HG02870 (cell line): ENCODE results near the gene SEC11A.
"Not testable (repeated sequence)": the region's sequence is repeated elsewhere in the genome, so short reads cannot be mapped to it uniquely, and the experiment has no call there.

Experiments
- ATAC-seq: cut with Tn5 transposase; IDR thresholded peaks from one replicate; pipeline ENCODE4 v1.9.1; 2021; ENCODE audit warnings: mild to moderate bottlenecking, moderate library complexity; ENCODE audit not compliant: unreplicated experiment

Gene SEC11A

DNA sequence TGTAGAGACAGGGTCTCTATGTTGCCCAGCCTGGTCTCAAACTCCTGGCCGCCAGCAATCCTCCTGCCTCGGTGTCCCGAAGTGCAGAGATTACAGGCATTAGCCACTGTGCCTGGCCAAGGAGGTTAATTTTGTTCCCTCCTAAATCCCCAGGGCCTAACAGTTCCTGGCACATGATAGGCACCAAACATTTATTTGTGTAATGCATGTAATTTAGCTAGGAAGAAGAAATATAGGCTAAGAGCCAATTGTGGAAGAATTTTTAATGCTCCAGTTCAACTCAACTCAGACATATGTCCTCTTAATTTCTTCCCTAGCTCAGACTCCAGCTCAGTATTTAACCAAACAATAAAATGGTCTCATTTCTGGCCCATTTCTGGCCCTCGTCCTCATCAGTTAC lies 24.8 kb upstream of the SEC11A start:
- ATAC-seq = no peak

DNA sequence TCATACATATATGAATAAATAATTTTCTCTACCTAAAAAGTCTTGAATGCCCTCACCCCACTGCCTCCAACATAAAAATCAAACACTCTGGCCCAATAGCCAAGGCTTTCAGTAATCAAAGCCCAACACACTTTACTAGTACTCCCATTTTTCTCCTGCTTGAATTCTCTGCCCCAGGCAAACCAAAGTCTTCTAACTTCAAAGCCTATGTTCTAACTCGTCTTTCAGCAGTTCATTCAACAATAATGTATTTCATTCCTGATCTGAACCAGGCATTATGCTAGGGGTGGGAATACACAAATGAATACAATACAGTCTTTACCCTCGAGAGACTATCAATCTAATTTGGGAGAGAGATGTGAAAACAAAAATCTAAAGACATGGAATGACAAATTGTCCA lies 21.1 kb upstream of the SEC11A start:
- no peak for ATAC-seq

DNA sequence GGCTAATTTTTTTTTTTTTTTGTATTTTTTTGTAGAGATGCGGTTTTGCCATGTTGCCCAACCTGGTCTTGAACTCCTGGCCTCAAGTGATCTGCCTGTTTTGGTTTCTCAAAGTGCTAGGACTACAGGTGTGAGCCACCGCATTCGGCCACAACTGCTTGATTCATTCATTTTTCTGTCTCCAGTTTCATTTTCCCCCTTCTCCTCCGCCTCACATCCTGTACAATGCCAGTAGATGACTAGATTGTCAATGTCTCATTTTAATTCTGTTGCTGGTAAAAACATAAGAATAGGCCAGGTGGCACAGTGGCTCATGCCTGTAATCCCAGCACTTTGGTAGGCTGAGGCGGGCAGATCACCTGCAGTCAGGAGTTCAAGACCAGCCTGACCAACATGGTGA lies 20.4 kb upstream of the SEC11A start:
- ATAC-seq = peak; percentile 65

DNA sequence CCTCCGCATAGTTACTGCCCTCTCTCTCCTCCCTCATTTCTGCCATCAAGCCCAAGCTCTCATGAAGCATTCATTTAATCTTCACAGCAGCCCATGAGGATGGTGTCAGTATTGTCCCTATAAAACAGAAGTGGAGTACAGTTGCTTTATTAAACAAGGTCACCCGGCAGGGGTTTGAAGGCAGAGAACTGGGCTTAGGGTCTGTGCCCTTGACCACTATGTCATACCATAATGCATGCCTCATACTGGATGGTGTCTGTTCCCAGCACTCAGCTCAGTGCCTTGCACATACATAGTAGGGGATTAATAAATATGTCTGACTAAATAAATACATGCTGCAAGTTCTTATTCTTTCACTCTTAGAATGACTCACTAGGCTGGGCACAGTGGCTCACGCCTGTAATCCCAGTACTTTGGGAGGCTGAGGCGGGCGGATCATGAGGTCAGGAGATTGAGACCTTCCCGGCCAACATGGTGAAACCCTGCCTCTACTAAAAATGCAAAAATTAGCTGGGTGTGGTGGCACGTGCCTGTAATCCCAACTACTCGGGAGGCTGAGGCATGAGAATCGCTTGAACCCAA lies 19.6 kb upstream of the SEC11A start:
- peak; percentile 31 for ATAC-seq

DNA sequence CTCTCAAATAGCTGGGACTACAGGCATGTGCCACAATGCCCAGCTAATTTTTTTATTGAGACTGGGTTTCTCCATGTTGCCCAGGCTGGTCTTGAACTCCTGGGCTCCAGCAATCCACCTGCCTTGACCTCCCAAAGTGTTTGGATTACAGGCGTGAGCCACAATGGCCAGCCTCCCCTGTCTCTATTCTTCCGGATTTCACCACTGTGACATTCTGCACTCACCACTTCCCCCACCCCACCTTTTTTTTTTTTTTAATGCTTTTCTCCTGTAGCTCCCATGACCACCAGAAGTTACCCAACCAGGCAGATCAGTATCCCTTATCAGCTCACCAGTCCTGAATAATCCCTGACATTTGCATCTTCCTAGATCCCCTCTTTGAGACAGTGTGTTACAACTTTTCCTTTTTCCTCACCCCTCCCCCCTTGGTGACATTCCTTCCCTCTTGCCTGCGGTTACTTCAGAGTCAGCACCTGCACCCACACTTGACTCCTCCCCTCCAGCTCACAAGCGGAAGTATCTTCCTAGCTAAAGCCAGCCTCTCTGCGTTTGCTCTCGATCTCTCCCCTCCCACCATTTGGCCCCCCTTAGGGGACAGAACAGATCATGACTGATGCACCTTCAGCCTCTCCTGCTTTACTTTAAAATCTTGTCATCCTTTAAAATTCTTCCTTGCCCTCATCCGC lies 19.0 kb upstream of the SEC11A start:
- ATAC-seq = peak; percentile 61

DNA sequence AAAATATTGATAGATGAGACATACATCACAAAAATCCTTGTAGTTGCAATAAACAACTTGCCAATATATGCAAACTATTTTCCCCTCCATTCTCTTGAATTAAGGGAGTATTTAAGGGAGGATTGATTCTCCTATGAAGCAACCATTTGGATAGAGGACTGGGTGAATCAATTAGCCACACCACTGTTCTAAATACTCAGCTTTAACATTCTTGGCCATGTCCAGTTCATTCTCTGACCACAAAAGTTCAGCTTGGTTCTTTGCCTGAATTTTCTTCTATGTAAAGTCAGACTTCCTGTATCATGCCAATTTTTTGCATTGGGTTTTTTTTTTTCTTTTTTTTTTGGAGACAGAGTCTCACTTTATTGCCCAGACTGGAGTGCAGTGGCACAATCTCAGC lies 15.8 kb upstream of the SEC11A start:
- no peak for ATAC-seq

DNA sequence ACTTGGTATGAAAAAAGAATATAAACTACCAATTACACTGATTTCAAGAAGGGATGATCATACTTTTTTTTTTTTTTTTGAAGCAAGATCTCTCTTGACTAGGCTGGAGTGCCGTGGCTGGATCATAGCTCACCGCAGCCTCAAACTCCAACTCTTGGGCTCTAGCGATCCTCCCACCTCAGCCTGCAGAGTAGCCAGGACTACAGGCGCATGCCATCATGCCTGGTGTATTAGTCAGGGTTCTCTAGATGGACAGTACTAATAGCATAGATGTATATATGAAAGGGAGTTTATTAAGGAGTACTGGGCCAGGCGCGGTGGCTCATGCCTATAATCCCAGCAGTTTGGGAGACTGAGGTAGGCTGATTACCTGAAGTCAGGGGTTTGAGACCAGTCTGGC lies 11.5 kb upstream of the SEC11A start:
- no peak for ATAC-seq

DNA sequence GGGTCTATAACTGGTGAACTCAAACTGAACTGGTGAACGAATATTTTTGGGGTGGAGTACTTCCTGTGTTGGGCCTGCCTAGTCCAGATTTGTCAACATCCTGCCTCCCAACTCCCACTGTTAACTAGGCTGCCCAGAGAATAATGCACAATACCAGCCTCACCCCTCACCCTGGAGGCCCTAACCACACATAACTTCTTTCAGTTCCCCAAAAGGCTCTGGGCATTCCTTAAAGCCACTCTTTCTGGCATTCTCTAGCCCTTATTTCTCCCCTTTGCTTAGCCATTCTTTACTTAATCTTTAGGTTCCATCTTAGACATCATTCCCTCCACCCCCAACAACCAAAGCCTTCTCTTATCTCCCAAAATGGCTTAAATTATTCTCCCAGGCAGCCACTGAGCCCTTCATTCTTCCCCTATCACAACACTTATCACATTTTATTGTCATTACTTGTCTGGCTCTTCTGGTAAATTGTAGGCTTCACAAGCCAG lies 9.1 kb upstream of the SEC11A start:
- no peak for ATAC-seq

DNA sequence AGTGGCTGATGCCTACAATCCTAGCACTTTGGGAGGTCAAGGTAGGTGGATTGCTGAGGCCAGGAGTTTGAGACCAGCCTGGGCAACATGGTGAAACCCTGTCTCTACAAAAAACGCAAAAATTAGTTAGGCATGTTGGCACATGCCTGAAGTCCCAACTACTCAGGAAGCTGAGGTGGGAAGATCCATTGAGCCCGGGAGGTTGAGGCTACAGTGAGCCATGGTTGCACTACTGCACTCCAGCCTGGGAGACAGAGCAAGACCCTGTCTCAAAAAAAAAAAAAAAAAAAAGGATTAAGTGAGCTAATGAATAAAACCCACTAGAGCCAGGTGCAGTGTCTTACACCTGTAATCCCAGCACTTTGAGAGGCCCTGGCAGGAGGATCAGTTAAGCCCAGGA lies 6.7 kb upstream of the SEC11A start:
- ATAC-seq = no peak

DNA sequence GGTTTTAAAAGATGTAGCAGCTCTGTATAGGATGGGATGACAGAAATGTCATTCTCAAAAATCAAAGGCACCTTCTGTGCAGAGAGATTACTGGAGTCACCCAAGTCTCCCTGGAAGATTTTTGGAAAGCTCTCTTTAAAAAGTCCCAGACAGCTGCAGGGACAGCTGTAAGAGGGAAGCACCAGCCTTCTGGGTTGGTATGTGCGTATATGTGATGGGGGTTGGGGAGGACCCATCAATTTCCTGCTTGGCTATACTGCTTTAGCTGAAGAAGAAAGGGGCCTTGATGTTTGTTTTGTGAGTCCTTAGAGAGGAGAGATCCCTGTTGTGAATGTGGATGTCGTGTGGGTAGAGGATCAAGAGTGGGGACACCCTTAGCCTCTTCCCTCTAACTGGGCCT lies 5.4 kb upstream of the SEC11A start:
- ATAC-seq = no peak

DNA sequence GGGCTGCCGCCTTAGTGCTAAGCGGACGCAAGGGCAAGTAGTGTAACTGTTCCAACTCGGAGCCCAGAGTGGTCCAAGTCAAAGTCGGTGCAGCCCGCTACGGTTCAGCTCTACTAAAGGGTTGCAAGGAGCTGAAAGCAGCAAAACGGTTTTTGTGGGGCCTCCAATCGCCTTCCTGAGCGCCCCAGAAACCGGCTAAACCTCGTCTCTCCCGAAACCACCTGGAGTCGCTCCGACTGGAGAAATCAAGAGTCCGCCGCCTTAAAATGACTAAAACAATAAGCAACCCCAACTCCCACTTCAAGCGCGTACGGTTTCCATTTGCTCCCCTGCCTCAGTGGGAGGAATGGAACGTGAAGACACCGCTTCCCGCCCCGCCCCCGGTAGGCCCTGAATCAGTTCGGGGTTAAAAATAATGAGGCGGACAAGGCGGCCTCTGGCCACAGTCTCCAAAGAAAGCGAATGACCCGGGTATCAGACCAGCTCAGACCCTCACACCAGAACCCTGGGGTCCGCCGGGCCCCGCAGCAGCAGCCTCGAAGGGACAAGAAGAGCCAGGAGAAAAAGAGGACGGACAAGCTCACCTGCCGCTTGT lies 401 bp downstream of the SEC11A start:
- peak; percentile 3 for ATAC-seq

DNA sequence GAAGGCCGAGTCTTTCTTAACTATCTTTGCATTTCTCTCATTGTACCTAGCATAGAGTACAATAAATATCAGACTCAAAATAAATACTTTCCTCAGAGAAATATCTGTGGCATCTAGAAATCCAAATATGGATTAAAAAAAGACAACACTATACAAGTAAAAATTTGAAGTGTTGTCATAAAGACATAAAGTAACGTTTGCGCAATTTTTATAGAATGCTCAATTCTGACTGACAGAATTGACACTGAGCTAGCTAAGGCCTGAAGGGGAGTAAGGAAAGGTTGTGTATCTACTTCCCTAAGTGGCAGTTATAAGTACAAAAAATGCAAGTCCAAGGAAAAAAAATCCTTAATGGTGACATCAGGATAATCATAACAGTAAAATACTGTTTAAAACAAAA lies 1.1 kb downstream of the SEC11A start:
- ATAC-seq = no peak

DNA sequence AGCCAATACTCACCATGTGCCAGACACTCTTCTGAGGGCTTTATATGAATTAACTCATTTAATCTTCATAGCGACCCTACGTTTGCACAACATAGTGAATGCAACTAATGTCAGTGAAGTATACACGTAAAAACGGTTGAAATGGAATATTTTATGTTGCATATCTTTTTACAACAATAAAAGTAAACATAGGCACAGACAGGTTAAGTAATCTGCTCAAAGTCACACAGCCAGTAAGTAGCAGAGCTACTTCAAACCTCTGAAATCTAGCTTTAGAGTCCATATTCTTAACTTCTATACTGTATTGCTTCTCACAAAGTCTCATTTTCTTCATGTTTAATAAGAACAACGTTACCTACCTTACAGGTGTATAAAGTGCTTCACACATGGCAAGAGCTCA lies 1.6 kb downstream of the SEC11A start:
- no peak for ATAC-seq

DNA sequence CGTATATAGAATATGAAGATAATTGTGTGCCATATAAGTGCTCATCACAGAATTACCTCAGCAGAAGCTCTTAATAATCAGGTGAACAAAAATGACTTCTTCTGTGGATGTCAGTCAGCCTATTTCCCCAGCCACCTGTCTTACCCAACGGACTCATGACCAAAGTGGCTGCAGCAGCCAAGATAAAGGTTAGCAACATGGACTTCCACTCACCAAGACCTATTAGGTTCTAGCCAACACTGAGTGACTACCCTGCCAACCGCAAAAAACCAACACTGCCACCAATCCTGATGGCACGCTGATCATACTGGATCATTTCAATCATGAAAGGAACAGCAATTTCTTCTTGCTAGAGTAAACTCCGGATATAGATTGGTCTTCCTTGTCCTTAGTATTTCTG lies 12.1 kb downstream of the SEC11A start:
- ATAC-seq = no peak

DNA sequence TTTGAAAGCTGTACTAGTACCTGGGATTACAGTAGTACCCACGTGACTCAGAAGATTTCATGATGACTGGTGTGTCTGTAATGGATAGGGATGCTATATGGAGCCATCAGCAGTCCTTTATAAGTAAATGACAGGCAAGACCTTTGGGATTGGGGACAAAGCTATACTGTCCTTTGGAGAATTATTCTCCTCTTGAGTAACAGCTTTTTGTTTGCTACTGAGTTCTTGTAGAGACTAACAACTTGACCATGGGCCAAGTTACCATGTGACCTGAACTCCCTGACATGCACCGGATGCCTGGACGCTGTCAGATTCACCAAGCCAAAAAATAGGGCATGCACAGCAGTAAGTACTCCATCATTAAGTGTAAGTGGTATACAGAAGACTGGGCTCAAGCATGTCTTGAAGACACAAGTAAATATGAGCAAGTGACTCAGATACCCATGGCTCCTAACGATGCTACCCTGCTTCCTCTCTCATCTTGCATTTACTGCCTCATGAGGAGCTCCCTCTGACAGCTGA lies 12.9 kb downstream of the SEC11A start:
- ATAC-seq = no peak

DNA sequence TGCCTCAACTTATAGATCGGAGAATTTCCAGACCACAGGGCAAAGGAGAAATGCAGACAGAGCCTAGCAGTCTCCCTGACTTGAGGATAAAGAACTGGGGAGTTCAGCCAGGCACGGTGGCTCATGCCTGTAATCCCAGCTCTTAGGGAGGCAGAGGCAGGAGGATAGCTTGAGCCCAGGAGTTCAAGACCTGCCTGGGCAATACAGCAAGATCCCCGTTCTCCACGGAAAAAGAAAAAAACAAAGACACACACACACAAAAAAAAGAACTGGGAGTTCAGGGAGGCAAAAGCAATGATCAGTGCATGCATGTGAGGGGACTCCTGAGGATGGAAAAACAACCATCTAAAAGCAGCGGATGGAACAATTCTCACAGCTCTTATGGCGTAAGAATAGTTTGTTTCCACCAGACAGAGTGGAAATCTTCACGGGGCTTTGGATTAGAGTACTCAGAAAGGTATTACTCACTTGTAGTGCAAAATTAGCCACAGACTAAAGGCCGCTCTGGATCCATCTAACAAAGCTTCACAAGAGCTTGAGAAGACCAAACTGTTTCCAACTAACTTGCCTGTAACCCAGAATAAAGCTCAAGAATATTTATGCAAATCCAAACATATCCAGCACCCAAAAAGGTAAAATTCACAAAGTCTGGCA lies 16.3 kb downstream of the SEC11A start:
- no peak for ATAC-seq

DNA sequence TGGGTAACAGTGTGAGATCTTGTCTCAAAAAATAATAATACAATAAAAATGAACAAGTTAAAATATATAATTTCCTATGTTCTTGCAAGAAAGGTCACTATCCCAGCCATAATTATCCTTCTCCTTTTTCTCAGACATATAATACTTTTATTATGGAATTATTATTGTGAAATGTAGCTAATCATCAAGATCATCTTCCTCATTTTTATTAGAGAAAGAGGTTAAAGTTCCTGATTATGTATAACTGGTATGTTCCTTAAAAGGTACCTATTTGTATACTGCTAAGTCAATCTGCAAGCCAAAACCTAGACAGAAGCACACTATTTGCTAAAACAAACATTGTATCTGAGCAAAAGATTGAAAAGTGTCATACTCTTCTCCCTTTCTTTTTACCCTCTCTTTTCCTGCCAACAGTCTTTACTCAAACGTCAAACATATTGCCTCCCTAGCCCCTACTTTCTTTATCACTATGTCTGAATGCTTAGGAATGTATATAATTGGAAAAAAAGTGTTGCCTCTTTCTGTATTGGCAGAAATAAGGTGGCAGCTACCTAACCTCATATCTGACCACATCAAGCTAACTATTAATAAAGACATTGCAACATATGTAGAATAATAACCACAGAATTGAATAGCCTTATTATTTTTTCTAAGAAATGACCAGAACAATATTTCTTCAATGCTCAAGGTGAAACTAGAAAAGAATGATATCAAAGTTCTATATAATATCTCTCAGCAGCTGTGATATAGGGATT lies 18.5 kb downstream of the SEC11A start:
- ATAC-seq = no peak

DNA sequence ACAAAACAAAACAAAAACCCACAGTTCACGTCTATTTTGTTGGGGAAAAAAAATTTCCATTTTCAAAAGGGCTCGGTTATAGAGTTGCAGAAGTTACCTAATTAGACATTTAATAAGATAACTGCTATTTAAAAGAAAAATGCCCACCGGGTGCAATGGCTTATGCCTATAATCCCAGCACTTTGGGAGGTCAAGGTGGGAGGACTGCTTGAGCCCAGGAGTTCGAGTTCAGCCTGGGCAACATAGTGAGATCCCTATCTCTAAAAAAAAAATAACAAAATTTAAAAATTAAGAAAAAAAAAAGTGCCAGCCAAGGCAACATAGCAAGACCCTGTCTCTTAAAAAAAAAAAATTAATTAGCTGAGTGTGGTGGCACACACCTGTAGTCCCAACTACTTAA lies 19.2 kb downstream of the SEC11A start:
- ATAC-seq = no peak

DNA sequence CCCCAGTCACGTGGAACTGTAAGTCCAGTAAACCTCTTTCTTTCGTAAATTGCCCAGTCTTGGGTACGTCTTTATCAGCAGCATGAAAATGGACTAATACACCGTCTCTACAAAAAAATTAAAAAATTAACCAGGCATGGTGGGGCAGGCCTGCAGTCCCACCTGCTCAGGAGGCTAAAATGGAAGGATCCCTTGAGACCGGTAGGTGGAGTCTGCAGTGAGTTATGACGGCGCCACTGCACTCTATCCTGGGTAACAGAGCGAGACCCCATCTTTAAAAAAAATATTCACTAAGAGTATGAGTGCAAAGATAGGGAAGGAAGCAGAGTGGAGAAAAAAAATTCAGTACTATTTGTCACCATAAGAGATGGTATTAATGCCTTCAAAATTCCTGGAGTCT lies 25.6 kb downstream of the SEC11A start:
- no peak for ATAC-seq

DNA sequence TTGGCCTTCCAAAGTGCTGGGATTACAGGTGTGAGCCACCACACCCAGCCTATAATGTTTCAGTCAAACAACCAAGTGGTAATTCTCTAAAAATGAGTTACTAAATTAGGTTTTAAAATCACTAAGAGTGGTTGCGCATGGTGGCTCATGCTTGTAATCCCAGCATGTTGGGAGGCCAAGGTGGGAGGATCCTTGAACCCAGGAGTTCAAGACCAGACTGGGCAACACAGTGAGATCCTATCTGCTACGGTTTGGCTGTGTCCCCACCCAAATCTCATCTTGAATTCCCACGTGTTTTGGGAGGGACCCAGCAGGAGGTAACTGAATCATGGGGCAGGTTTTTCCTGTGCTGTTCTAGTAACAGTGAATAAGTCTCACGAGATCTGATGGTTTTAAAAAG lies 26.1 kb downstream of the SEC11A start:
- ATAC-seq = no peak

DNA sequence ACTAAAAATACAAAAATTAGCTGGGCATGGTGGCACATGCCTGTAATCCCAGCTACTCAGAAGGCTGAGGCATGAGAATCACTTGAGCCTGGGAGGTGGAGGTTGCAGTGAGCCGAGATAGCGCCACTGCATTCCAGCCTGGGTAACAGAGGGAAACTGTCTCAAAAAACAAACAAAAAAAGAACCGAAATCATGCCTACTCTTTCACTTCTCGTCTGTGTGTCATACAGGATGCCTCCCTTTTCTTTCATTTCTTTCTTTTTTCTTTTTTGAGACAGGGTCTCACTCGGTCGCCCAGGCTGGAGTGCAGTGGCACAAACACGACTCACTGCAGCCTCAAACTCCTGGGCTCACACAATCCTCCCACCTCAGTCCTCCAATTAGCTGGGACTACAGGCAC lies 29.5 kb downstream of the SEC11A start:
- not testable (repeated sequence) for ATAC-seq
